NCI-H2227 (cell line): ENCODE measurements around the gene C3orf49.

ENCODE experiments used
- DNase-seq: peaks from one replicate; lab custom pipeline; 2025; ENCODE audit not compliant: unreplicated experiment; lab: John Stamatoyannopoulos, UW

C3orf49 gene

DNA sequence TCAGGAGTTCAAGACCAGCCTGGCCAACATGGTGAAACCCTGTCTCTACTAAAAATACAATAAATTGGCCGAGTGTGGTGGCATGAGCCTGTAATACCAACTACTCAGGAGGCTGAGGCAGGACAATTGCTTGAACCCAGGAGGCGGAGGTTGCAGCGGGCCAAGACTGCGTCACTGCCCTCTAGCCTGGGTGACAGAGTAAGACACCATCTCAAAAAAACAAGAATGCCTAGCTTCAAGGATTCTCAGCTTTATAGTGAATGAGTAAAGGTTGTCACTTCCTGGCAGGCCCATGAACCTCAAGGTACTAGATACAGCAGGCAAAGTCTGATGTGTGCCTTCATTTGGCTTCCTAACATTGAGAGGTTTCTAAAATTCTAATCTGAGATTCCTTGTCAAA is 30.1 kb downstream of the C3orf49 start:
- DNase-seq = no peak

DNA sequence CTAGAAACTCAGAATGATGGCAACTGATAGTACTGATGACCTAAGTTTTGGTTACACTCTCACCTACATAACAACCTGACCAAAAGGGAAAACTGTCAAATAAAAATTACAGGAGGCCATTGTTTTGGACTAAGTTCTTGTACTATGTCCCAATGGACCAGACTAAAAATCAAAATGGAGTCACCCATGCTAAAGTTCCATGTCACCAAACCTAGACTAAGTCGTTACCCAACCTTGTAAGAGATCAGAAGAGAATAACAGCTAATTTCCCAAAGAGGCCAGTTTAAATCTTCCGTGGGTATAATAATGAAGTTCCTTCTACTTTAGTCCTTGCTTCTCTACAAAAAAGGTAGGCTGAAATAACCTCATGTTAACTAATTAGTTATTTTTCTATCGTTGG is 32.2 kb downstream of the C3orf49 start:
- no peak for DNase-seq

DNA sequence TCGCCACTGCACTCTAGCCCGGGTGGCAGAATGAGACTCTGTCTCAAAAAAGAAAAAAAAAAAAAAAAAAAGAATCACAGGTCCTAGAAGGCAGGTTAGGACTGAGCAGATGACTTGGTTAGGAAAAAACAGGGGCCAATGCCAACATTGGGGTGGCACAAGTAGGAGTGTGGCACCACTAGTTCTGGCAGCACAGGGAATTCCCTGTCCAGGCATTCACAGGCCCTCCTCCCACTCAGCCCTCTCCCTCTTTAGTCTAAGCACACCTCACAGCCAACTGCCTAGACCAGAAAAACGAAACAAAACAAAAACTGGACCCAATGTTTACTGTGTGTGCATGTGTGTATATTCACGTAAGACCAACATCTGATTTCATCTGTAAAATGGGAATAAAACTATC is 34.0 kb downstream of the C3orf49 start:
- no peak for DNase-seq

DNA sequence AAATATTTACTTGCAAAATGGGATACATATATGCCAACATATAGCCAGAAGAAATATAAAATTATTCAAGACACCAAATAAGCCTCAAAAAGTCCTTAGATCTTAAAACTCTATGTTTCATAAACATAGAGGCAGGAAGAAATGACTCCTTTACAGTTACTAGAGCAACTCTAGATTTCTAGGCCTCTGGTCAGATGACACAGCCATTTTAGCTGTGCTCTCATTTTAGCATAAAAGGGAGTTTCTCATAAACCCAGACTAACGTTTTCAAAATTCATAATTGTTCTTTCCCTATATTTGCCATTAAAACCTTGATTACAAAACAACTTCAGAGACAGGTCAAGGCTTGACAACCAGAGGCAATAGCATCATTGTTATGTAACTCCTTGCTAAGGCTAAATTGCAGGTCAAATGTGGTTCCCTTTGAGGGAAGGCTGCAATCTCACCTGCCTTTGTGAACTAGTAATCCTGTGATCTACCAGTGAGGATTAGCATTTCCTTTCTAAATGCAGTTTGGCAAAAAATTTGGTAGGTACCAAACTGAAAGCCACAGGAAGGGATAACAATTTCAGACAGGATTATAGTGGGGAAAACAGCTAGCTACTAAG is 36.3 kb downstream of the C3orf49 start:
- no peak for DNase-seq

DNA sequence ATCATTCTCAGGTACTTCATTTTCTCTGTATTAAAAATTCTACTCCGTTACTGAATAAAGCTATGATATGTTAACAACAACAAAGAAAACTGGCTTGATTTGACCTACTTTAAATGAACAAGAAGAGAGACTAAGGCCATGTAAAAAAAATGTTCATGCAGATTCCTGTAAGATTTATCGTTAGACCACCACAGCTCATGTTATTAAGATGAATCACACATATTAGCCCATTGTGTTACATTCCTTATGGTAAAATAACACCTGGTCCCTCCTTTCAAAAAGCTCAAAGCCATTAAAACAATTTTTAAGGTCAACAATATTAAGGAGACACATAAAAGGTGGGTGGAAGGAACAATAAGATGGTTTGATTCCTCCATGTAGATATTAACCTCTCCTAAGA is 38.2 kb downstream of the C3orf49 start:
- DNase-seq = no peak

DNA sequence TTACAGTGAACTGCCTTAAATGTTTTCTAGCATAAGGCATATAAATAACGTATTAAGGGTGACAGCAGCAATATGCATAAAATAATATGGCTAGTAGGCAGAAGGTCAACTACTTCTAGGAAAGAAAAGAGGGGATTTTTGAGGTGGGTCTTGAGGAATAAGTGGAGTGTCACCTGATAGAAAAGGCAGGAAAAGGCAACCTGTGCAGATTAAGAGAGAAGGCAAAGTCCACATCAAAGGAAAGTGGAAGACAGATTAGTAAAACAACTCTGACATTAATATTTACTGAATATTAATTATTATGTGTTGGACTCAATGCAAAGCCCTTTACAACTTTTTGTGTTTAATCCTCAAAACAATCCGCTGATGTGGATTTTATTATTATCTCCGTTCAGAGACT is 41.7 kb downstream of the C3orf49 start:
- no peak for DNase-seq

DNA sequence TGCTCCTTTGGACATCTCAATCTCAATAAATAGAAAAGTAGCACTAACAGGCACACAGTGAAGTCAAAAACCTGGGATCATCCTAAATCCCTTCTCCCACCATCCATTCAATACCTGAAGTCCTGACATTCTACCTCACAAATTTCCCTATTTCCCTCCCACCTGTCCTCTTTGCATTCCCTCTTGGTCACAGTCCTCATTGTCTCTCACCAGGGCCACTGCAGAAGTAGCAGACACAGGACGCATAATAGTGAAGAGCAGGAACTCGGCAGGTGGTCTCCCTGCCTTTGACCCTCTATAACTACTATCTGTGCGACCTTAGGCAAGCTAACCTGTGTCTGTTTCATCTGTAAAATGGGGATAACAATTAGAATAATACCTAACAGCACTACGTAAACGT is 42.2 kb downstream of the C3orf49 start:
- no peak for DNase-seq

DNA sequence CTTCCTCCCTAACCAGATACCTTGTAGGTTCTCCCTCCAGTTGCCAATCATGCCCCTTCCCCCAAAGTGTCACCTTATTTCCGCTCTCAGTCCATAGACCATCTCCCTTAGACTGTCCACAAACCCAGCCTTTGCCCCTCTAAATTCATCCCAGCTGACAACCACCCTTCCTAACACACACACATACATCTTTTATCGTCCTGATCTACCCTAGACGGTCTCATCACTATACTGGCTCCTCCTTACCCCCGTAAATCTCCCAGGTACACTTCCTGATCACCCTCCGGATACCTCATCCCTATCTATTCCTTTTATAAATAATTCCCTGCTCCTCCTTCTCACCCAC is 43.7 kb downstream of the C3orf49 start:
- DNase-seq = no peak

DNA sequence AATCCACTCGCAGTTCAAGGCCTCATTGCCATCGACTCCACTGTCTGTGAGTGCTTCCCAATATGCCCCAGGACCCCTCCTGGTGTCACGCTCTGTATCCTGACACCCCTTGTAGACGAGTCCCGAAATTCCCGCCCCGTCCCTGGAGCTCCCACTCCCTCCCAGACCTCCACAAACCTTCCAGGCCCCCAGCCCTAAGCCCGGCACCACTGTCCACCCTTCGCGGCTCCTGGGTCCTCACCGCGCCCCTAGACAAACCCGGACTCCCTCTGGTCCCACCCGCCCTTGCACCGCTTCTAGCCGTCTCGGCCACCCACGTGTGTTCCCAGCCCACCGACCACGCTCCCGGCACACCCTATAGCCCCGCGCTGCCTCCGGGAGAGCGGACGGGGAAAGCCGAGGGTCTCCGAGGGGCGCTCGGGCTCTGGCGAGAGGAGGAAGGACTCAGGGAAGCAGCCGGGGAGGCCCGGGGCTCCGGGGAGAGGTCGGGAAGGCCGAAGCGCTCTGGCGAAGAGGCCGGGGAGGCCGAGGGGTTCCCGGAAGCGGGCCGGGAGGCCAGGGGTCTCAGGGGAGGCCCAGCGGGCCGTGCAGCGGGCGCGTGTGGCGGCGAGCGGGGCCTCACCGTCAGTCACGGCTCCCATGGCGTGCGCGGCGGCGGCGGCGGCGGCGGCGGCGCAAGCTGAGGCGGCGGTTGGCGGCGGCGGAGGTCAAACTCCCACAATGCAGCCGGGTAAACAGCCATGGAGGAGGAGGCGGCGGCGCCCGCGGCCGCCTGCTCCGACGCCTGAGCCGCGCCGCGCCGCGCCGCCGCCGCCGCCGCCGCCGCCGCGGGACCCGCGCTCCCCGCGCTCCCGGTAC is 44.3 kb downstream of the C3orf49 start, which contains the start of the genes ATXN7 and THOC7:
TSS of gene ATXN7 (plus strand) at position 718 of the 858 bp plus-strand sequence. CDS start 48,732 bp downstream, outside the sequence.
TSS of gene THOC7 (minus strand) at position 656 of the 858 bp plus-strand sequence. CDS start at position 641, 15 bp downstream.
- peak; percentile 70 for DNase-seq

DNA sequence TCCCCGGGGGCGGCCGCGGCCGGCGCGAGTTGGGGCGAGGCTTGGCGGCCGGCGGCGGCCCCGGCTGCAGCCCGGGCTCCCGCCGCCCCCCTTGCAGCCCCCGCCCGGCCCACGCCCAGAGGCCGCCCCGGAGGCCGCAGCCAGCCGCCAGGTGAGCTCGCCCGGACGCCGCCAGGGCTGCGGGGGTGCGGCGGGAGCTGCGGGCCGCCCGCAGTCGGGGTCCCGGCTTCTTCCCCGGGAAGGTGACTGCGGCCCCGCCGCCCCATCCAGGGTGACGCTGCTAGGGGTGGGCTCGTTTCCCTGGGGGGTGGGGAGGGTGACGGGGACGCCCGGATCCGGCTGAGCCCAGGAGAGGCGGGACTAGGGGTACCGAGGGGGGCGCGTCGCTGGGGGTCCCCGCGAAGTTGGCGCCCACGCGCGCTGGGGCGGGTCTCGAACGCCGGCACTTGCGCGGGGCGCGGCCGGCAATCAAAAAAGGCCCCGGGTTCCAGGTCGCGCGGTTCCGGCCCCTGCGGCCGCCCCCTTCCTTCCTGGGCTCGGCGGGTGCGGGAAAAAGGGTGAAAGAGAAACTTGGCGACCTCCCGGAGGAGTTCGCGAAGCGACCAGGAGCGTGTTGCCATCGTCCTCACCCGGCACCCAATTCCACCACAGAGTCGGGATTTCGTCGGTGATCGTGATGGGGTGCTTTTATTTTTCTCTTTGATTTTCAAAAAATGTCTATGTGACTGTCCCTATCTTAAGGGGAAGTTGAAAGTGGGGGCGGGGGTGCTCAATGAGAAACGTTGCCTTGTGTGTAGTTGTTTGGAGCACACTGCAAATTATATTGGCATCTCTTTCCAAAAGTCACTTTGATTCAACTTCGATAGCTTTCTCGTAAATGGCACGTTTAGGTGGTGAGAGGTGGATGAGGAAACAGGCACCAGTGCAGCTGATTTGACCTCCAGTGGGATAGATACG is 45.2 kb downstream of the C3orf49 start:
- peak; percentile 32 for DNase-seq

DNA sequence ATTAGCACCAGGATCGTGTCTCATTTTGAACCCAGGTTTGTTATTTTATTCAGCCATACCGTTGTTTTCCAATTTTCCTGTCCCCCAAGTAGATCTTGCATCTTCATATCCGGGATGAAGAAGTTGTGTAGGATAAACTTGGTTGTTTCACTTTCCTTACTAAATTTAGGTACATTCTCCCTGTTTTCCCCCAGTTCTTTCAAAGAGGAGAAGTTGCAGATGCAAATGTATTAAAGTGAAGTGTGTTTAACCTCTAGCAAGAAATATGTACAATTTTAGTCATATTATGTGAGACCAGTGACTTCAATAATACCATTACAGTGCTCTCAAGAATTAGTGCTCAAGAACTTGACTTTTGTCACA is 45.8 kb downstream of the C3orf49 start:
- no peak for DNase-seq

DNA sequence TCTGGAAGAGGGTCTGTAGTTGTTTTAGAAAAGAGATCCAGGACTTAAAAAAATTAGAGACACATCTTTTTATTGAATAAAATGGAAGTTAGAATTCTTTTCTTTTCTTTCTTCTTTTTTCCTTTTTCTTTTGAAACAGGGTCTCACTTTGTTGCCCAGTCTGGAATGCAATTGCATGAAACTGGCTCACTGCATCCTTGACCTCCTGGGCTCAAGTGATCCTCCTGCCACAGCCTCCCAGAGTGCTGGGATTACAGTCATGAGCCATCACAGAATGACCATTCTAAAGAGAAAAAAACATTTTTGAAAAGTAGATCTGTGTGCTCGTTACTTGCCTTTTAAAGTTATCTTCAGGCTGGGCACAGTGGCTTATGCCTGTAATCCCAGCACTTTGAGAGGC is 48.1 kb downstream of the C3orf49 start:
- no peak for DNase-seq

DNA sequence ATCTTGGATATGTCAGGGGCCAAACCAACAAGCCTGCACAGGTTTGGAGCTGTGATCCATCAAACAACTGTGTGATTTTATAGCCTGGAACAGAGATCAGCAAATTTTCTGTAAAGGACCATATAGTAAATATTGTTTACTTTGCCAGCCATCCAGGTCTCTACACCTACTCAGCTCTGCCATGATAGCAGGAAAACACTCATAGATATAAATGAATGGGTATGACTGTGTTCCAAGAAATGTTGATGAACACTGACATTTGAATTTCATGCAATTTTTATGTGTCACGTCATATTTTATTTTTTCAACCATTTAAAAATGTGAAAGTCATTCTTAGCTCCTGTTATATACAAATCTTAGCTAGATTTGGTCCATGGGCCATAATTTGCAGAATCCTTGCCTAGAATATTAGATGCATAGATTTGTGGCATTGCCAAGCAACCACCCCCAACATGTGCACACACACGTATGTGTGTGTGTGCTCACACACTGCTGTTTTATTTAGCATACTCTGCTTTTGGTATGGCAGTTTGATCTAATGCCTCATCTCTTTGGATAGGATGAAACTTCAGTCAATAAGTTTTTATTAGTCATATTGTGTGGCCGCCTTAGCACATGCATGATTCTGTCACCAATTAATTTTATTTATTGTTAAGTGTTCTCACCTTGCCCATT is 51.0 kb downstream of the C3orf49 start:
- DNase-seq = no peak

DNA sequence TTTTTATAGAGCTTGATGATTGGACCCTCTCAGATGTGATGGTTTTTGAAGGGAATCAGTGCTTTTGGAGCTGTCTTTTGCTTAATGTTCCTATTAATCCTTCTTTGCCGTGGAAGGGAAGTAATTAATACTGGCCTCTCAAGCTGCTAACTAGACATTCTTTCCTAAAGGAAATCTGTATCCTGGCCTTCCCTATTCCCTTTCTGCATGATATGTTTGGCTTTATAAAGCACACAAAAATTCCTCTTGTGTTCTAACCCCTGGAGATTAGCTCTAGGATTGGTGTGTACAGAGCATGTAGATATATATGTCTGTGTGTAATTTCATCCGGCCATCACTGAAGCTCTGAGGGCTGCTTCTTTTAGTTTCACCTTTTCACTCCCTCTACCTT is 51.5 kb downstream of the C3orf49 start:
- no peak for DNase-seq

DNA sequence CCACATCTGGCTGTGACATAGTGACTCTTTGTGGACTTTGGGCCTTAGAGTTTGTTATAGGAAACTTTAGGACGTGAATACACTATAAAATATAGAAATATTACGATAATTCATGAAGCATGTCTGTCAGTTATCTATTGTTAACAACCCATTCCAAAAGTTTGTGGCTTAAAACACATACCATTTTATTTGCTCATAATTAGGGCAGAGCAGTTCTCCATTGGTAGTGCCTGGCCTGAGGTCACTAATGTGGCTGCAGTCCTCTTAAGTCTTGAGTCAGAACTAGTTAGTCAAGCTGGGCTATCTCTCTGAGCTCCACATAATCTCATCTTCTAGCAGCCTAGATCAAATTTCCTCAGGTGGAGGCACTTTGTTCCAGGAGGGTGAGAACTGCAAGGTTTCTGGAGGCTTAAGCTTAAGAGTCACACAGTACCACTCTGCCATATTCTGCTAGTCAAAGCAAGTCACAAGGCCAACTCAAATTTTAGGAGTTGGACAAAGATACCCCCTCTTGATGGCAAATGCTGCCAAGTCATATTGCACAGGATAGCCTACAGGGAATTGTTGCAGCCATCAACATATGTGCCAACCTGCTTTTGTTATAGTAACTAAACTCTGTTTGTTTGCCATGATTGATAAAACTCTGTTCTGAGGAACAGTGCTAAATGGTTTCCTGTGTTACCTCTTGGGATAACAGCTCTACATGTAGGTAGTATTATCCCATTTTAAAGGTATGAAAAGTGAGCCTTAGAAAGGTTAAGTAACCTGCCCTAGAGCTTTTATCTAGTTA is 53.2 kb downstream of the C3orf49 start:
- no peak for DNase-seq

DNA sequence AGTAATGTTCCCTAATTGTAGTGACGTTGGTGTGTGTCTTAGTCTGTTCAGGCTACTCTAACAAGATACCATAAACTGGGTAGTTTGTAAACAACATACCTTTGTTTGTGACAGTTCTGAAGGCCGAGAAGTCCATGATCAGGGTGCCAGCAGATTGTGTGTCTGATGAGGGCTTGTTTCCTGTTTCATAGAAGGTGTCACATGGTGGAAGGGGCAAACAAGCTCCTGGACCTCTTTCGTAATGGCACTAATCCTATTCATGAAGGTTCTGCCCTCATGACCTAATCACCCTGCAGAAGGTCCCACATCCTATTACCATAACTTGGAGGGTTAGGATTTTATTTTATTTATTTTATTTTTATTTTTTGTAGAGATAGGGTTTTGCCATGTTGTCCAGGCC is 55.7 kb downstream of the C3orf49 start:
- no peak for DNase-seq

DNA sequence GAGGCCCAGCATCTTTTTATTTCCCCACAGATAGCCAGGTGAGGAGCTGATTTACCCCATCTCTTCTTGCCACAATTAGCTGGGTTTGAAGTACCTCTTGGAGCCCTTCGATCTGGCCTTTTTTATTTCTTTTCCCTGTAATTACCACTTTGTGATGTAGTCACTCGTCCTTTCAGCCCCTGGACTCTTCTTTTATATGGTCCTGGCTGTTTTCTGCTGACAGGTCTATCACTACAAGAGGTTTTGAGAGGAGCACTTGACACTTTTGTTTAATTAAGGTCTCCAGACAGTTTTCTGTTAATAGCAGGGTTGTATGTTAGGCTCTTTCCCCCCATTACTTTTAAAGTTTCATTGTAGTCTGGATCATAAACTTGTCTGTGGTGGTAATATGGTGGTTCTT is 56.4 kb downstream of the C3orf49 start:
- DNase-seq = peak; percentile 70

DNA sequence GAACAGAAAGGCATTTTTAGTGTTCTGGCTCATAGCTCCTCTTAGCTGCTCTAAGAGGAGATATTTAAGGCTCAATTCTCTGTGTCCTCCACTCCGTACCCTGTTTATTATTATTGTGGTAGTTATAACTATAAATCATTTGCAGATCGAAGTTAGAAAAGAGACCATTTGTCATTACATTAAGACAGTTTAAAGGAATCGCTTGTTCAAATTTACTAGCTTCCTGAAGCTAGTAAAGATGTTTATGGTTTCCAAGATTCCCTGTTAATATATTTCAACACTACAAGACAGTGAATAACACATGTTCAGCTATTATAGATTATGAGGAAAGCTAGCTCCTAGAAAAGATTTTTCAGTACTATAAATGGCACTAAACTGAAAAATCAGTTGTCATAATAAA is 57.2 kb downstream of the C3orf49 start:
- DNase-seq = no peak

DNA sequence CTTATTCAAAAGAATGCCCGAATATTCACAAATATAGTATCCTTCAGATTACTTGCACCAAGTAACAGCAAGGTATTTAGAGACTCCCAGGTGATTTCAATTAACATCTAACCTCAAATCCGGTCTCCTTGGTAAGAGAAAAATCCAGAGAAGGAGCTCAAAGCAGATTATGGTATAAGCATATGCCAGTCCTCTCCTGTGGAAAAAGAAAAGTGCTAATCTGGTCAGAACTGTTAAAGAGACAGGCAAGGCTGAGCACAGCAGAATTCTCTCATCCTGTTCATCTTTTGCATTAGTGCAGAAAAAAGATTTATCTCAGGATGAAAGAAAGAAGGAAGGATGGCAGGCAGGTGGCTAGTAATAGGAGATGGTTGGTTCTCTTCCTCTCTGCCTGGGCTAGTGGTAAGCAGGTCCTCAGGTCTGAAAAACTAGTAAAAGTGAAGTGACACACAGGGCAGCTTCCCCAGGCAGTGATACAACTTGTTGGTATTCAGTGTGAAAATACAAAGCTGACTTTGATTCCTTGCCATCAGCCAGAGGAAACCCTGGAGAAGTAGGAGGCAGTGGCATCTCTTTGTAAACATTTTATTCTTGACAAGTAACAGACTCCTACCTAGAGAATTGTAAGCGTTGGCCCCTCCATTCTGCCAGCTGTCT is 58.8 kb downstream of the C3orf49 start:
- DNase-seq = no peak
